Measurements from ENCODE around the gene TAGLN. TPM values are rescaled to one million over a fixed set of nuclear protein-coding genes. Genes with fewer than 3 reads are reported as not detected.

The TAGLN gene
- total and polyA plus RNA-seq, 2 of the 8 experiments (the other 6 are each of a cell fraction or from before 2014, with no cell fraction given) = 140 to 300 TPM

DNA sequence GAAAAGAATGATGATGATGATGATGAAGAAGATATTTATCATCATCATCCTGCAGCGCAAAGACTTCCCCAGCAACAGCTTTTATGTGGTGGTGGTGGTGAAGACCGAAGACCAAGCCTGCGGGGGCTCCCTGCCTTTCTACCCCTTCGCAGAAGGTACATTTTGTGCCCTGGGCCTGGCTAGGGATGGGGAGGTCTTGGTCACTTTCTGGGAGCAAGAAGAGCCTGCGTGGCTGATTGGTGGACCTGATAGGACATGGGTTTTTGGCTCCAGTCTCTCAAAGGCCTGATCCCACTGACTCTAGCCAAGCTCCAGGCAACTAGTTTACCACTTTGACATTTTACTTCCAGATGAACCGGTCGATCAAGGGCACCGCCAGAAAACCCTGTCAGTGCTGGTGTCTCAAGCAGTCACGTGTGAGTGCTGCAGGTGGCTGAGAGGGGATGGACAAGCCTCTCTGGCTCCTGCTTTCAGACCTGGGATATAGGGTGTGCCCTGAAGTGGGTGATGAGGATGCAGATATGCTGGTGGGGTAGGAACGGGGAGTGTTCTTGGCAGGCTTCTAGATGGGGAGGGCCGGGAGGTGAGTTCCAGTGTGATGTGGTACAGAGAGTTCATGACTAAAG, 15.3 kb upstream of the TAGLN start (continued):
- TF ChIP-seq, protein P1, sequence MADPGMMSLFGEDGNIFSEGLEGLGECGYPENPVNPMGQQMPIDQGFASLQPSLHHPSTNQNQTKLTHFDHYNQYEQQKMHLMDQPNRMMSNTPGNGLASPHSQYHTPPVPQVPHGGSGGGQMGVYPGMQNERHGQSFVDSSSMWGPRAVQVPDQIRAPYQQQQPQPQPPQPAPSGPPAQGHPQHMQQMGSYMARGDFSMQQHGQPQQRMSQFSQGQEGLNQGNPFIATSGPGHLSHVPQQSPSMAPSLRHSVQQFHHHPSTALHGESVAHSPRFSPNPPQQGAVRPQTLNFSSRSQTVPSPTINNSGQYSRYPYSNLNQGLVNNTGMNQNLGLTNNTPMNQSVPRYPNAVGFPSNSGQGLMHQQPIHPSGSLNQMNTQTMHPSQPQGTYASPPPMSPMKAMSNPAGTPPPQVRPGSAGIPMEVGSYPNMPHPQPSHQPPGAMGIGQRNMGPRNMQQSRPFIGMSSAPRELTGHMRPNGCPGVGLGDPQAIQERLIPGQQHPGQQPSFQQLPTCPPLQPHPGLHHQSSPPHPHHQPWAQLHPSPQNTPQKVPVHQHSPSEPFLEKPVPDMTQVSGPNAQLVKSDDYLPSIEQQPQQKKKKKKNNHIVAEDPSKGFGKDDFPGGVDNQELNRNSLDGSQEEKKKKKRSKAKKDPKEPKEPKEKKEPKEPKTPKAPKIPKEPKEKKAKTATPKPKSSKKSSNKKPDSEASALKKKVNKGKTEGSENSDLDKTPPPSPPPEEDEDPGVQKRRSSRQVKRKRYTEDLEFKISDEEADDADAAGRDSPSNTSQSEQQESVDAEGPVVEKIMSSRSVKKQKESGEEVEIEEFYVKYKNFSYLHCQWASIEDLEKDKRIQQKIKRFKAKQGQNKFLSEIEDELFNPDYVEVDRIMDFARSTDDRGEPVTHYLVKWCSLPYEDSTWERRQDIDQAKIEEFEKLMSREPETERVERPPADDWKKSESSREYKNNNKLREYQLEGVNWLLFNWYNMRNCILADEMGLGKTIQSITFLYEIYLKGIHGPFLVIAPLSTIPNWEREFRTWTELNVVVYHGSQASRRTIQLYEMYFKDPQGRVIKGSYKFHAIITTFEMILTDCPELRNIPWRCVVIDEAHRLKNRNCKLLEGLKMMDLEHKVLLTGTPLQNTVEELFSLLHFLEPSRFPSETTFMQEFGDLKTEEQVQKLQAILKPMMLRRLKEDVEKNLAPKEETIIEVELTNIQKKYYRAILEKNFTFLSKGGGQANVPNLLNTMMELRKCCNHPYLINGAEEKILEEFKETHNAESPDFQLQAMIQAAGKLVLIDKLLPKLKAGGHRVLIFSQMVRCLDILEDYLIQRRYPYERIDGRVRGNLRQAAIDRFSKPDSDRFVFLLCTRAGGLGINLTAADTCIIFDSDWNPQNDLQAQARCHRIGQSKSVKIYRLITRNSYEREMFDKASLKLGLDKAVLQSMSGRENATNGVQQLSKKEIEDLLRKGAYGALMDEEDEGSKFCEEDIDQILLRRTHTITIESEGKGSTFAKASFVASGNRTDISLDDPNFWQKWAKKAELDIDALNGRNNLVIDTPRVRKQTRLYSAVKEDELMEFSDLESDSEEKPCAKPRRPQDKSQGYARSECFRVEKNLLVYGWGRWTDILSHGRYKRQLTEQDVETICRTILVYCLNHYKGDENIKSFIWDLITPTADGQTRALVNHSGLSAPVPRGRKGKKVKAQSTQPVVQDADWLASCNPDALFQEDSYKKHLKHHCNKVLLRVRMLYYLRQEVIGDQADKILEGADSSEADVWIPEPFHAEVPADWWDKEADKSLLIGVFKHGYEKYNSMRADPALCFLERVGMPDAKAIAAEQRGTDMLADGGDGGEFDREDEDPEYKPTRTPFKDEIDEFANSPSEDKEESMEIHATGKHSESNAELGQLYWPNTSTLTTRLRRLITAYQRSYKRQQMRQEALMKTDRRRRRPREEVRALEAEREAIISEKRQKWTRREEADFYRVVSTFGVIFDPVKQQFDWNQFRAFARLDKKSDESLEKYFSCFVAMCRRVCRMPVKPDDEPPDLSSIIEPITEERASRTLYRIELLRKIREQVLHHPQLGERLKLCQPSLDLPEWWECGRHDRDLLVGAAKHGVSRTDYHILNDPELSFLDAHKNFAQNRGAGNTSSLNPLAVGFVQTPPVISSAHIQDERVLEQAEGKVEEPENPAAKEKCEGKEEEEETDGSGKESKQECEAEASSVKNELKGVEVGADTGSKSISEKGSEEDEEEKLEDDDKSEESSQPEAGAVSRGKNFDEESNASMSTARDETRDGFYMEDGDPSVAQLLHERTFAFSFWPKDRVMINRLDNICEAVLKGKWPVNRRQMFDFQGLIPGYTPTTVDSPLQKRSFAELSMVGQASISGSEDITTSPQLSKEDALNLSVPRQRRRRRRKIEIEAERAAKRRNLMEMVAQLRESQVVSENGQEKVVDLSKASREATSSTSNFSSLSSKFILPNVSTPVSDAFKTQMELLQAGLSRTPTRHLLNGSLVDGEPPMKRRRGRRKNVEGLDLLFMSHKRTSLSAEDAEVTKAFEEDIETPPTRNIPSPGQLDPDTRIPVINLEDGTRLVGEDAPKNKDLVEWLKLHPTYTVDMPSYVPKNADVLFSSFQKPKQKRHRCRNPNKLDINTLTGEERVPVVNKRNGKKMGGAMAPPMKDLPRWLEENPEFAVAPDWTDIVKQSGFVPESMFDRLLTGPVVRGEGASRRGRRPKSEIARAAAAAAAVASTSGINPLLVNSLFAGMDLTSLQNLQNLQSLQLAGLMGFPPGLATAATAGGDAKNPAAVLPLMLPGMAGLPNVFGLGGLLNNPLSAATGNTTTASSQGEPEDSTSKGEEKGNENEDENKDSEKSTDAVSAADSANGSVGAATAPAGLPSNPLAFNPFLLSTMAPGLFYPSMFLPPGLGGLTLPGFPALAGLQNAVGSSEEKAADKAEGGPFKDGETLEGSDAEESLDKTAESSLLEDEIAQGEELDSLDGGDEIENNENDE (IDR thresholded peaks at IDR 0.05; ENCODE audit: insufficient replicate concordance, low read length) = no peak
- TF ChIP-seq, protein P2, sequence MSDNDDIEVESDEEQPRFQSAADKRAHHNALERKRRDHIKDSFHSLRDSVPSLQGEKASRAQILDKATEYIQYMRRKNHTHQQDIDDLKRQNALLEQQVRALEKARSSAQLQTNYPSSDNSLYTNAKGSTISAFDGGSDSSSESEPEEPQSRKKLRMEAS (IDR thresholded peaks at IDR 0.05) = no peak
- TF ChIP-seq KDM1A (IDR thresholded peaks at IDR 0.05; ENCODE audit: borderline replicate concordance, low read length) (no peak), RBBP5 (IDR thresholded peaks at IDR 0.05; ENCODE audit: borderline replicate concordance, low read depth, low read length) (no peak), NRF1 (IDR thresholded peaks at IDR 0.05; ENCODE audit: low read depth, low read length) (no peak), CREB1 (IDR thresholded peaks at IDR 0.05) (no peak), TEAD4 (IDR thresholded peaks at IDR 0.05; ENCODE audit: low read depth, low read length) (no peak), CEBPB (IDR thresholded peaks at IDR 0.05; ENCODE audit: low read depth, low read length) (no peak), SAP30 (IDR thresholded peaks at IDR 0.05; ENCODE audit: insufficient read depth, insufficient replicate concordance, low read length) (no peak)
- TF ChIP-seq, protein P3, sequence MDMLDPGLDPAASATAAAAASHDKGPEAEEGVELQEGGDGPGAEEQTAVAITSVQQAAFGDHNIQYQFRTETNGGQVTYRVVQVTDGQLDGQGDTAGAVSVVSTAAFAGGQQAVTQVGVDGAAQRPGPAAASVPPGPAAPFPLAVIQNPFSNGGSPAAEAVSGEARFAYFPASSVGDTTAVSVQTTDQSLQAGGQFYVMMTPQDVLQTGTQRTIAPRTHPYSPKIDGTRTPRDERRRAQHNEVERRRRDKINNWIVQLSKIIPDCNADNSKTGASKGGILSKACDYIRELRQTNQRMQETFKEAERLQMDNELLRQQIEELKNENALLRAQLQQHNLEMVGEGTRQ (IDR thresholded peaks at IDR 0.05; ENCODE audit: low read length) = no peak
